NOMO-1 treated with DMSO at 0.1 percent for 48 hours (cell line): ENCODE data around the gene ROR2.

Experiments used
- DNase-seq: peaks from one replicate; lab custom pipeline; 2025; ENCODE audit not compliant: unreplicated experiment; lab: John Stamatoyannopoulos, UW

ROR2 gene

DNA sequence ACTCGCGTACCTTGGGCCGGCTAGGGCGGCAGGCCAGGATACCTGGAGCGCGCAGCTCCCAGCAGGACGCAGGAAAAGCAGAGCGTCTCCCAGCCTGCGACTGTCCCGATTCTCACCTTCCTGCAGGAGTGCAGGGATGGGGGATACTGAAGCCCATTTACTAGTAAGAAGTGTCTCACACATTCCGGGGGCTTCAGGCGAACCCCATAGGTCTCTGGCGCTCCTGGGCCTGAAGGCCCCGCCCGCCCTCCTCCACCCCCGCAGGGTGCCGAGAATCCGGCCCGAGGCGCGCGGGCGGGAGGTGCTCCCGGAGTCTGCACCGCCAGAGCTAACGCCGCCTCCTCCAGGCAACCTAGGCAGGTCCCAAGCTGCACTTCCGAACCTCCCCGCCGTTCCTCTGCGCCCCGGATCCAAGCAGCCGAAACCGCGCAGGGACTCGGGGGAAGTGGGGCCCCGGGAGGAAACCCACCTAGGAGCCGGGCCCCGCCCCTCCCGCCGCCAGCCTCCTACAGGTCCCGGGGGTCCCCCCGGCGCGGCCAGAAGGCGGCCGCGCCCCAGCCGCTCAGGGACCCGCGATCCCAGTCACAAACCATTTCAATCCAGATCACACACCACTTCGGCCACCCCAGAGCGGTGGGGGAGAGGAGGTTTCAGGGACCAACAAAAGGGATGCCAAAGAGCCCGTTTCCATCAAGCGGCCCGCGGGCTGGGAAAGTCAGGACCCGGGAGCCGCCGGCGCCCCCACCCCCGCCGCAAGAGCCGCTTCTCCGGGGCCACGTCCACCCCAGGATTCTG lies 1.2 kb downstream of the ROR2 start:
- no peak for DNase-seq

DNA sequence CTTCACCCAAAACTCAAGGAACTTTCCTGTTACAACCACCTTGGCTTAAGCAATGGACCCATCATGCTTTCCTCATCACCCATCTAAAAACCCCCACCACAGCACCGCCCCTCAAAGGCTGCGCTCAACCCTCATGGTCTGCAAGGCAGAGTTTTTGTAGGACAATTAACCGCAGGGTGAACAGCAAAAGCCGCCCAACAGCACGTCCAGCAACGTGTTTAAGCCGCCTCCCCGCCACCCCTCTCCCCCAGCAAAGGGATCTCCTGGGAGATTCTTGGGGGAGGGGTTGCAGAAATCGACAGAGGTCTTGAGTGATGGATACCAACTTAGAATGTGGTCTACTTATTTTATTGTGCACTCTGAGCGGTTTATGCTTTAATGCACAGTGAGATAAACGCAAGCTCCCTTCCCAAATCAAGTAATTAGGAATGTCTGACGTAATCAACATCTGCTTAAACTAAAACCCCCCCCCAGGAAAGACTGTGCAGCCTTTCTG lies 1.9 kb downstream of the ROR2 start:
- DNase-seq: no peak

DNA sequence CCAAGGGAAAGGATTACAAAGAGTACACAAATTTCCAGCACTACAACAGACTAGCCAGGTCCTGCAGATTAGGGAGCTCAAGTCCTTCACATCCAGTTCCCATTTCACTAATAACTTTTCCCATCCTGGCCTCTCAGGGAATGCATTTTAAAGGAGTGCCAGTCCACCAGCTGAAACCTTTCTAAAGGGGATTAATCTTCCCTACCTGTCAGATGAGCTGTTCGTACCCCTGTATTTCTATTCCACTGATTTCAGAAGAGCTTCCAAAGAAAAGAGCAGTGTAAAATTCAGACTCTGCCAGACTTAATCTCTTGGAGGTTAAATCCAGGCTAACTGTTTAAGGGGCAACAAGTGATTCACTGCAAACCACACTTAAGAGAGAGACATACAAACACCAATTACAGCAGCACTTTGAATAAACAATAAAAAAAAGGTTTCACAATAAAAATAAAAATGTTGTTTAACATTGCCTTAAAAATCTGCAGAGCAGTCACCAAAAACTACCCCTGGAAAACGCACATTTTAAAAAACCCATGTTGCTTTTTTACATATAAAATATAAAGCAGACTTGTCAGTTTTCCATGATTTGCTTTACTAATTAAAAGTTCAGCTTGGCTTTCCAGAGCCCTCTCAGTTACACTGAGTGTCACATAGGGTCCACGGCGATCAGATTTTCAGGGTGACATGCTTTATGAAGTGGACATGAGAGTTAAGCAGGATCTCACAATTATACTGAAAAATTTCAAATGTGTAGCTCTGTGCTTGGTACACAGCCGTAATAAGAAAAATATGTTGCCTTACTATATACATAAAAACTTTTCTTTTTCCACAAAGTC lies 3.2 kb downstream of the ROR2 start:
- no peak for DNase-seq

DNA sequence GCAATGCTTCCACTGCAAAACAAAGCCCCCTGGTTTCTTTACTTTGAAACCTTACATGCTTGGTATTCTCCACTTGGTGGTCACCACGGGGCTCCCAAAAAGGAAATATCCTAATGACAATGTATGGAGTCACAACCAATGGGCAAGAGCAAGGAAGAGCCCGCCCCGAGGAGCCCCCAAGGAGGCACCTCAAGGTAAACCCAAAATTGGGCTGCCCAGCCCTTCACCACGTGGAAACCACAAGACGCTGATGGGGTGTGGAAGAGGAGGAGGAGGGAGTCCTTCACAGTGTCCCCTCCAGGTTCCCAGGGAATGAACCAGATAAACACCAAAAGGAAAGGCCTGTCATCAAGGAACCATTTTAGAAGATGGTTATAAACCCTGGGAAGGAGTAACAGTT lies 3.8 kb downstream of the ROR2 start:
- no peak for DNase-seq

DNA sequence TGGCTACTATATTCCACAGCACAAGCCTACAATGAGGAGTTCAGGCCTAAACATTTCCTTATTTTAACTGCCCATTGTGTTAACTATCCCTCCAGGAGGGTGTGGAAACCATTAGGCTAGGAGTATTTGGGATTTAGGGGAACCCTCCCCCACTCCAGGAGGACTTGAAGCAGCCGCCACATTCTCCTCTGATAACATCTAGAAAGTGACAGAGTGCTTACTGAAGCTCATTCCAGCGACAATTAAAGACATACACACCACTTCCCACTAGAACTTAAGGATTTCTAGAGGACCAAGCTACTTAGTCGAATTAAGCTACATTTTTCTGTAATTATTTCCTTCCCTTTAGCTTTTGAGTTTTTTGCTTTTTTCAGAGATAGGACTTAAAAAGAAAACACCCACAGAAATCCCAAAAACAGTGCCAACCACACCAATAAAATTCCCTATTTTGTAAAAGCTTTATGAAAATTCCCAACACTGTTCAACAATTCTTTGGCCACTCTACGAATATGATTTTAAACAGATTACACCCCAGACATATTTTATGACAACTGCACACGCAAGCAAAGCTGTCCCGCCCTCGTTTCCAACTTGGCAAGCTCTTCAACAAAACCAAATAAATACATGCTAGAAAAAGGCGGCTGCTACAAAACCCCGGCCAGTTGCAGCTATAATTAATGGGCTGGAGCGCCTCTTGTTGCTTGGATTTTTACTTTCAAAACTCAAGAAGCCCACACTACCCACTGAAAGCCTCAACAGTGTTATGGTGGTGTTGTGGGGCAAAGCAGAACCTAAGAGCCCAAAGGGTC lies 4.5 kb downstream of the ROR2 start:
- DNase-seq: no peak

DNA sequence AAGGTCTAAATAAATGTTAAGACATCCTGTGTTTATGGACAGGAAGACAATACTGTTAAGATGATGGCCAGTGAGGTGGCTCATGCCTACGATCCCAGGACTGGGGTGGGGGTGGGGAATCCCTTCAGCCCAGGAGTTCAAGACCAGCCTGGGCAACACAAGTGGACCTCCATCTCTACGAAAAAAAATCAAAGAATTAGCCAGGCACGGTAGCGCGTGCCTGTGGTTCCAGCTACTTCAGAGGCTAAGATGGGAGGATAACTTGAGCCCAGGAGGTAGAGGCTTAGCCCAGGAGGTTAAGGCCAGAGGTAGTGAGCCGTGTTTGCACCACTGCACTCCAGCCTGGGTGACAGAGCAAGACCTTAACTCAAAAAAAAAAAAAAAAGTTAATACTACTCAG lies 5.3 kb downstream of the ROR2 start:
- no peak for DNase-seq

DNA sequence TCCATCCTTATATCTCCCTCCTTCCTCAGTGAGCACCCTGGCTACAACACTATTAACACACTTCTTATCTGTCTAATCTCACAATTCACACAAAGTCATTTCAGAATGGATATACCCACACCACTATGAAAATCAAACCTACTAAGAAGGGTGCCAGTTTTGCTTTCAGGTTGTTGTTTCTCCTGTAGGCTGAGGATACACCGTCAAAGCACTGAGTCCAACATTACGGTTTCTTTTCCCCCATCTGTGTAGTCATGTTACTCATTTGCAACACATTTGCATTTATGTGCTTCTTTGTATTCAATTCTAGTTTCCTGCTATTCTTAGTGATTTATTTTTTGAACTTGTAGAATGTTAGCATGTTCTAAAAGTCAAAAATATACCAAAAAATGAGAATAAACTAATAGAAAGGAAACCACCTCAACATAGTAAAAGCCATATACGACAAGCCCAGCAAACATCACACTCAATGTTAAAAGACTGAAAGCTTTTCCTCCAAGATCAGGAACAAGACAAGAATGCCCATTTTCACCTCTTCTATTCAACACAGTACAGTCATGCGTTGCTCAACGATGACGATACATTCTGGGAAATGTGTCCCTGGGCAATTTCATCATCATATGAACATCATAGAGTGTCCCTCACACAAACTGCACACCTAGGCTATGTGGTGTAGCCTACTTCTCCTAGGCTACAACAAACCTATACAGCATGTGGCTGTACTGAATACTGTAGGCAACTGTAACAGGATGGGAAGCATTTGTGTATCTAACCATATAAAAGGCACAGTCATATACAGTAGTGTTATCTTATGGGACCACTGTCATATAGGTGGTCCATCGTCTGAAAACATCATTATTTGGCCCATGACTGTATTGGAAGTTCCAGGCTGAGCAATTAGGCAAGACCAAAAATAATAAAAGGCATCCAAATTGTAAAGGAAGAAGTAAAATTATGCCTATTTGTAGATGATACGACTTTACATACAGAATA lies 6.3 kb downstream of the ROR2 start:
- no peak for DNase-seq

DNA sequence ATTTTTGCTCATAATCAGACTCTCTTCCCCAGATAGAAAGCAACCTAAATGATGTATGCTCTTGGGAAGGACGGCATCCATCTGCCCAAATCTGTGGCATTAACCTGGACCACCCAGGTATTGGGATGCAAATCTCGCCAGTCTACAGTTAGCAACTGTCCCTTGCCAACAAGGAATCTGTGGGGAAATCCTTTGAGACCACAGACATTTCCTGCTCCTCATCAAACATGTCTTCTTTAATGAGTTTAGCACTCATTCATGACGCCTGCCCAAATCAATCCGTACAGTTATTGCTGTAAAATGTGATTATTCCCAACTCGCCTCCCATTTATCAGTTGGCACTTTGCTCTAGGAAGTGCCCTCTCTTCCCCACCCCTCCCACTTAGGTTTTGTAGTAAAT lies 7.8 kb downstream of the ROR2 start:
- DNase-seq: no peak

DNA sequence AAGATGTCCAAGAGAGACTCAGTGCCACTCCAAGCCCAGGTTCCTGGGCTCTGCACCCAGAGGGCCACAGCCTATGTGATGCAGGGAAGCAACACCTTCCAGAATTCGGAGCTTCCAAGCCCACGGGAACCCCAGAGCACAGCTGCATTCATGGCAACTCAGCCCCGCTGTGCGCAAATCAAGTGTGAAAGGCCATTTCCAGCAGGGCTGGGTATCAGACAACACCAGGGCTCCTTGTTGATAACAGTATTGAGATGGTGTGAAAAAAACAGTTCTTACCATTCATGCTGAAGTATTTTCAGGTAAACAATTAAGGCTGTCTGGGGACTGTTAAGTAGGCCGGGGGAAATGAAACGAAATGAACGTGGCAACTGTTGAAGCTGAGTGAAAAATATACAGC lies 10.1 kb downstream of the ROR2 start:
- no peak for DNase-seq

DNA sequence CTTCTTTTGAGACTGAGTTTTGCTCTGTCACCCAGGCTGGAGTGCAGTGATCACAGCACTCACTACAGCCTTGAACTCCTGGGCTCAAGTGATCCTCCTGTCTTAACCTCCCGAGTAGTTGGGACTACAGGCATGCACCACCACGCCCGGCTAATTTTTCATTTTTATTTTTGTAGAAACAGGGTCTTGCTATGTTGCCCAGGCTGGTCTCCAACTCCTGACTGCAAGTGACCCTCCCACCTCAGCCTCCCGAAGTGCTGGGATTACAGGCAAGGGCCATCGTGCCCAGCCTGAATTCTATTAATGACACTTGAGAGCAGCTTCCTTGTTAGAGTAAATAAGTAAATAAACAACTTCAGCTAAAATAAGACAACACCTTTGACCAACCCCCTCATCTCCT lies 12.3 kb downstream of the ROR2 start:
- no peak for DNase-seq

DNA sequence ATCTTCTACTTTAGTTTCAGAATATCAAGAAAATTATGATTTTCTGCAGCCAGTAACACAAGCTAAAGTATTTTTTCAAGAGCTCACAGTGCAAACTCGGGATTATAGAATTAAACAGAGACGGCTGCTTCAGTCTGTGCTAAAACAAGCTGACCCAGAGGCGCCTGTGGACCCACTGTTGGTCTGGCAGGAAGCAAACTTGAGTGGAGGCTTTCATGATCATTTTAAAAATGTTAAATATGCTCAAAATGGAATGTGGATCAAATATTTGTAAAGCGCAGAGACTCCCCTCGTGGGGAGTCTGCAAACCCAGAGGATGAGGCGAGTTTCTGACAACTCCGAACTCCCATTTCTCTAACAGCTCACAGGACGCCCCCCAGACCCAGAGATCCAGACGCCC lies 13.0 kb downstream of the ROR2 start:
- no peak for DNase-seq

DNA sequence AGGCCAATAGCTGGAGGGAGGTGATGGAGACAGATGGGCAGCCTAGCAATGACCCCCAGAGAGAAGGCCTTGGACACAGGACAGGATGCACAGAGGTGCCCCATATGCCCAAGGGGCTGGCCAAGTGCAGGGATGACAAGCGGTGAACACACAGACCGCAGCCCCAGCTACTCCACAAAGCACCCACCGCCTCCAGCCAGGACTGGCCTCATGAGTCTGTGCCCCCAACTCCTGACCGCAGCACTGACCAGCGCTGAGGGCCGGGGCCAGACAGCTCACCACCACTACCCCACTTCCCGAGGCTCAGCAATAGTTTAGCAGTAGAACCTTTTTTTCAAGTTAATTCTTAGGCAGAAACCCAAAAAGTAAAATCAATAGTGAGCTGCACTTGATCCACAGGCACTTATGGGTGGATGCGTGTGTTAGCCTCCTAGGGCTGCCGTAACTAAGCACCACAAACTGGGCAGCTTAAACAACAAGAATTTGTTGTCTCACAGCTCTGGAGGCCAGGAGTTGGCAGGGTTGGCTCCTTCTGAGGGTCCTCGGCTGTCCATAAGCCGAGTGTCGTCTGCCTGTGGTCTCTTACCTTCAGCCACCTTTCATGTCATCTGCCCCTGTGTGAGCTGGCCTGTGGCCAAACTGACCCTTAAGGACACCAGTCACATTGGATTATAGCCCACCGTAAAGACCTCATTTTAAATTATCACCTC lies 14.1 kb downstream of the ROR2 start:
- DNase-seq: no peak

DNA sequence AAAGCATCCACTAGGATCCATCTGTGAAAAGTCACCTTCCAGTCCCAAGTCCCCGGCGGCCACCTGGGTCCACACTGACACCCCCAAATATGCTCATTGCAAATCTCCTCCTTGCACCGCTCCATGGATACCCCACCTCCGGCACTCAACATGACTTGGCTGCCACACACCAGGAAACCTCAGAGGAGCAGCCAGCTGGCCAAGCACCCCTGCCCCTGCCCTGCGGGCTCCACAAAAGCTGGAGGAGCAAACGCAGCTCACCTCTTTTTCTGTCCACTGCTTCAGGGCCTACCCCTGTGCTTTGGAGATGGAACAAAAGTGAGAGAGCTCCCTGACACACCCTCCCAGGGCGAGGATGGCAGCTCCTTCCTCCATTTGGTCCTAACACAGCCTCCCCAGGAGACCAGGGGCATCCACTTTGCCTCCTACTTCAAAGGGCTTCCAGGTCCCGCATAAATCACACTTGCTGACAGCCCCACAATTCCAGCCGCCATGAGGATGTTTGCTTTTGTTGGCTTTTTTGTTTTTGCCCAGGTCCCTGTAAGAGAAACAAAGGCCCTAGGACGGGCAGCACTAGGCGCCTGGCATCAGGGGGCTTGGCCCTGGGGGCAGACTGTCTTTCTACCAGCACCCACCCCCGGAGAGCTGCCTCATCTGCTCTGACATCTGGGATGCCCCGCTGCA lies 14.8 kb downstream of the ROR2 start:
- no peak for DNase-seq

DNA sequence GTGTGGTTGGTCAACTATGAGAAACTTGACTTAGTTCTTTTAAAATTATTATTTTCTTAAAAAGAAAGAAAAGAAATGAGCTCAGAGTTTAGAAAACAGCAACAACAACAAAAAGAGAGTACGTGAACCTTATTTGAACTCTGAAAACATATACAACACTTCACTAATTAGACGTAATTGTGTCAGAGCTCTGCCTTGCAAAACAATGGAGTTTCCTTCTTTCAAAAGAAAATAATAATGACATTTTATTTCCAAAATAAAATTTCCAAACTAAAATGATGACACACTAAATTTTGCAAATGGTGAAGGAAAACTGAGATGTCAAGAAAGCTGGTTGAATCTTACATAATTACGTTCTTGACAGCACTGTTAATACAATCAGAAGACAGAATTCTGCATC lies 15.4 kb downstream of the ROR2 start:
- DNase-seq: no peak

DNA sequence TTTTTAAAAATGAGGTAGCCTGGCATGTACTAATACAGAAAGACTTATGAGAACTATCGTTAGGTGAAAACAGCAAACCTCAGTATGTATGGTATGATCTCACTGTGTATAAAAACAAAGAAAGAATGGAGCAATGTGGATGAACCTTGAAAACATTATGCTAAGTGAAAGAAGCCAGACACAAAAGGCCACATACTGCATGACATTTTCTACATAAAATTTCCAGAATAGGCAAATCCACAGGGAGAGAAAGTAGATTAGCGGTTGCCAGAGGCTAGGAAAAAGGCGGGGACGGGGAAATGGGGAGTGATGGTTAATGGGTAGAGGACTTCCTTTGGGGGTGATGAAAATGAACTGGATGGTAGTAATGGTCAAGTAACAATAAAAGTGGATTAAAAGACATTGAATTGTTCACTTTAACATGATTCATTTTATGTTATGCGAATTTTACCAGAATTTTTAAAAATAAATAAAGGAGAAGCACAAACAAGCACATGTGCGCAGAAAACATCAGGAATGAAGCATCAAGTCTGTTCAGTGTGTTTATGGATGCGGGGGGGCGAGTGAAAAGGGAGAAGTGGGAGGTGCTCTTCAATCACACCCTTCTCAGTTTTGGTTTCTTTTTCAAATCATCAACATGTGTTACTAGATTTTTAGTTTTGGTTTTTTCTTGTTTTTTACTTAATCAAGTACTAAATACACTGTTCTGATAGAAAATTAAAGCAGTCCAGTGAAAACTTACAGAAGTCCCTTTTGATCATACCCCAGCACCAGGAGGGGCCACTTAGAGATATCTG lies 16.3 kb downstream of the ROR2 start:
- DNase-seq: no peak

DNA sequence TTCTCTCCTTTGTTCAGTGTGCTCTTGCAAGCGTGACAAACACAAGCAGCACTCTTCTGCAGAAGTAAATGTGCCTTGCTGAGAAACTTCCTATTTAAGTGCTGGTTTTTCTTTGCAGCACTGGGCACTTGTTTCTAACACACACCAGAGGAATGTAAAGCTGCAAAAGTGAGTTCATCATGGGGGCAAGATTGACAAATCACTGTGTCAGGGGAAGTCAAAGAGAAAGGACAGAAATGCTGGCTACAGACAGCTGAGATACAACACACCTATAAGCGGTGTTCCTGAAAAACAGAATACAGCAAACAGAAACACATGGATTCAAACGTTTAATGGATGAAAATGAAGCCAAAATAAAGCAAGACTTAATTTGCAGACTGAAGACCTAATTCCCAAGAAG lies 19.6 kb downstream of the ROR2 start:
- no peak for DNase-seq

DNA sequence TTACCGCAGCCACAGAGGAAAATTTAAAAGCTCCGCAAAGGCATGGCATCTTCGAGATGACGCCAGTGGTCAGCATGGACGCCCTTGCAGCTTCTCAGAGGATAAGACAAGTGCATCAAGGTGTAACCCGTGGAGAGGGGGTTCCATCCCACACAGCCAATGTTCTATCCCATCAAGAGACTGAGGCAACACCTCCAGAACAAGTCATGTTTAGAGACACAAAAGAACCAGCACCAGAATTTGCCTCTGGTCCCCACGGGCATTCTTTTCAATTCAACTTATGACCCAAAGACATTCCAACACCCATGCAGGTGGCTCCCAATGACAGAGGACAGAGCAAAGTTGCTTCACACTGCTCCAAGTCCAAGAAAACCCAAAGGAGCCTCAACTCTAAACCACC lies 20.7 kb downstream of the ROR2 start:
- no peak for DNase-seq

DNA sequence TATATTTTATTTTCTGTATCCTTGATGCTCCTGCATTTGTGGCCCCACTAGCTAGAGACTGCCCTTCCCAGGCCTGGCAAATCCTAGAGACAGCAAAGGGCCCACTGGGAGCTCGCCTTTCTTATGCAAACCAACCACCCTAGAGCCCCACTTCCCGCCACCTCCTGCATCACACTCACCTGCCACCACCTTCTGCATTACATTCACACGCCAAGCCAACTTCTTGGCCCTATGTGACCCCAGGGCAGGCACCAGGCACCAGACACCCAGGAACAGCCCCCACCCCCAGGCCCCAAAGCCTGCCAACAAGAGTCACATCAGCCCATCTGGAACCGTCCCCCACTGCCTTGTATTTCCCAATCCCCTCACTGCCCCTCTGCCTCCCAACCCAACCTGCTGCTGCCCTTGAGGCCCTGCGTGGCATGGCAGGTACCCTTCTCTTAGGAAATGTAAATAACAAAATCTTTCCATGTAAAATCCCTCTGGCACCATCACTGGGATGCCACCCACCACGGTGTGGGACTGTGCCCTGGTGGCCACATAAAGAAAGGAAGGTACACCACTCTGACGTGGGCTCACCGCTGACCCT lies 22.0 kb downstream of the ROR2 start:
- DNase-seq: no peak
